ENCODE measurements around the gene ATP6V0E2. TPM values are rescaled to one million over a fixed set of nuclear protein-coding genes. Genes with fewer than 3 reads are reported as not detected.

Gene ATP6V0E2
- total and polyA plus RNA-seq, 12 donors = 27.5 to 119 (median 88.4) TPM

DNA sequence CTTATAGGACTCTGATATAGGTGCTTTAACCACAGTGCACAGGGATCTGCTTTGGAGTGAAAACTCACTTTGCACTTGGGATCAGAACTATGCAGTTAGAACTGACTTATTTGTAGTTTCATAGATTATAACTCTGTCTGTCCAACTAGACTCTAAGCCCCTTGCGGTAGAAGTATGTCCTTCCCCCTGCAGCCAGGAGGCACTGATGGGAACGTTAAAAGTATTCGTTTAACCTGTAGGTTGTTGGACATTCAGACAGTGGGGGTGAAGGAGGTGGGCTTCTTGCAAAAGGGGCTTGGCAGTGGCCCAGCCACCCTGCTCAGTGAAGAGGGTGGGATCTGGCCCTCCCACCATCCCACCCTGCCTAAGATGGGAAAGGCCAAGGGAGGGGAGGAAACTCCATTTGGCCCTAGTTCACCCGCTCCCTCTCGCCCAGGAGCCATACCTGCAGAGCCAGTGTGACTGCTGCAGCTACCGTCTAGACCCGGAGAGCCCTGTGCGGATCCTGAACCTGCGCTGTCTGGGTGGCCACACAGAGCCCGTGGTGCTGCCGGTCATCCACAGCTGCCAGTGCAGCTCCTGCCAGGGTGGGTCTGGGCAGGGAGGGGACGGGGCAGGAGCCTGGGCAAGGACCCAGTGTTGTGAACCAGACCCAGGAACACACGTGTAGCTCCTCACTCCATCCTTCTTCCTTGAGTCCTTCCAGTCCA is 41.3 kb upstream of the ATP6V0E2 start:
- H3K4me3 ChIP-seq = no peak overlapping the region
- 73 to 76% methylated on average over 13 of the region's 13 CpGs for WGBS, 2 donors
- no peak overlapping the region for H3K27ac ChIP-seq
- H3K9me3 ChIP-seq = no peaks in the 10 kb centered on the region
- TF ChIP-seq, protein P1, sequence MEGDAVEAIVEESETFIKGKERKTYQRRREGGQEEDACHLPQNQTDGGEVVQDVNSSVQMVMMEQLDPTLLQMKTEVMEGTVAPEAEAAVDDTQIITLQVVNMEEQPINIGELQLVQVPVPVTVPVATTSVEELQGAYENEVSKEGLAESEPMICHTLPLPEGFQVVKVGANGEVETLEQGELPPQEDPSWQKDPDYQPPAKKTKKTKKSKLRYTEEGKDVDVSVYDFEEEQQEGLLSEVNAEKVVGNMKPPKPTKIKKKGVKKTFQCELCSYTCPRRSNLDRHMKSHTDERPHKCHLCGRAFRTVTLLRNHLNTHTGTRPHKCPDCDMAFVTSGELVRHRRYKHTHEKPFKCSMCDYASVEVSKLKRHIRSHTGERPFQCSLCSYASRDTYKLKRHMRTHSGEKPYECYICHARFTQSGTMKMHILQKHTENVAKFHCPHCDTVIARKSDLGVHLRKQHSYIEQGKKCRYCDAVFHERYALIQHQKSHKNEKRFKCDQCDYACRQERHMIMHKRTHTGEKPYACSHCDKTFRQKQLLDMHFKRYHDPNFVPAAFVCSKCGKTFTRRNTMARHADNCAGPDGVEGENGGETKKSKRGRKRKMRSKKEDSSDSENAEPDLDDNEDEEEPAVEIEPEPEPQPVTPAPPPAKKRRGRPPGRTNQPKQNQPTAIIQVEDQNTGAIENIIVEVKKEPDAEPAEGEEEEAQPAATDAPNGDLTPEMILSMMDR (IDR thresholded peaks at IDR 0.05) = no peak
- no peaks in the 10 kb centered on the region for H3K36me3 ChIP-seq
- H3K4me1 ChIP-seq = peaks cover 0 to 1% (median 0%) of the 10 kb centered on the region in 9 donors
- no peak for DNase-seq
- no peak for ATAC-seq
- intact Hi-C loops (cut with DNase I) = loop anchor here in 1 of 10 donors (10.0 kb wide), 1 partner anchor 118 kb away; a partner anchor contains a TSS
- peaks cover 0 to 16% (median 2%) of the 10 kb centered on the region in 7 donors for H3K27me3 ChIP-seq

DNA sequence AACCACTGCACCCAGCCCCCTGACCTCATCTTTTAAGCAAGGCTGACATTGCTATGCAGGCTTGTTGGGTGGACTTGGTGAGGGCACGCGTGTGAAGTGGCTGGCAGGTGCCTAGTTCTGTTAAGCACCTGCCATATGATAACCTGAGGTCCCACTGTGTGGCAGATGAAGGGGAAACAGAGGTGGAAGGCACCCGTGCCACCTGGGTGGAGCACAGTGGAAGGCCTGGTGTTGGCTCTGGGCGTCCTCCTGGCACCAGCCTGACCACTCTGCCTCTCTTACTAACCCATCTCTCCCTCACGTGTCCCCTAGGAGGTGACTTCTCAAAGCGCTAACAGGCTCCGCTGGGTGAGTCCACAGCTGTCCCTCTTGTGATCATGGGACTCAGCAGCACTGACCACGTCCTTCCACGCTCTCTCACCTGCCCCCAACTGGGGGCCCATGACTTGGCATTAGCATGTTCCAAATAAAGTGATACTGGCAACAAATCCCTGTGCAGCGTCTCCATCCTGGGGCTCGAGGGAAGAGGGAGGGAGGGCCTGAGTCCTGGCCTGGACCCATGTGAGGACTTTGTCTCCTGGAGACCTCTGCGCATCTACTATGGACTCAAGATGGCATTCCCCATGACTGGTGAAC is 40.2 kb upstream of the ATP6V0E2 start:
- ATAC-seq (no peak), DNase-seq (no peak)
- H3K36me3 ChIP-seq = no peaks in the 10 kb centered on the region
- intact Hi-C loops (cut with DNase I) = loop anchor here in 1 of 10 donors (10.0 kb wide), 1 partner anchor 119 kb away; a partner anchor contains a TSS
- H3K27me3 ChIP-seq = peaks cover 0 to 16% (median 2%) of the 10 kb centered on the region in 7 donors
- WGBS, 2 donors = 86 to 88% methylated on average over 12 of the region's 12 CpGs
- H3K4me3 ChIP-seq = no peak overlapping the region
- no peaks in the 10 kb centered on the region for H3K9me3 ChIP-seq
- TF ChIP-seq, protein P1 (IDR thresholded peaks at IDR 0.05) = no peak
- H3K27ac ChIP-seq = no peak overlapping the region
- peaks cover 0 to 7% (median 3%) of the 10 kb centered on the region in 9 donors for H3K4me1 ChIP-seq

DNA sequence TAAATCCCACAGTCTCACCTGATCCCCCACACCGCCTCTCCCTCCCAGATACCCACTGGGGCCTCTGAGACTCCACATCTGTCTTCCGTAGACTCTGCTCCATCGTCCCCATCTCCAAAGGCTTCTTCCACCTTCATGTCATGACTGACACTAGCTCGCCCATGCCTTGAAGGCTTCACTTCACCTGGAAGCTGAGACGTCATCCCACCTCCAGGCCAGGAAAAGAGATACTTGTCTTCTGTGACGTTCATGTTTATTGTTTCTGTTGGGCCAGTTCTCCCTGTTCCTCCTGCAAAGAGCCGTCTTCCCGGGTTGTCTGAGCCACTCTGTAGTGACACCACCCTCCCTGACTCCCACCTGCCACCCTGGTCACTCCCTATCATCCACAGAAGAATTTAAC is 39.2 kb upstream of the ATP6V0E2 start:
- Histone ChIP-seq H3K9me3 (no peaks in the 10 kb centered on the region), H3K27ac (no peak overlapping the region), H3K36me3 (no peaks in the 10 kb centered on the region), H3K4me1 (peaks cover 0 to 16% (median 13%) of the 10 kb centered on the region in 9 donors), H3K4me3 (no peak overlapping the region), H3K27me3 (peaks cover 0 to 16% (median 2%) of the 10 kb centered on the region in 7 donors)
- no peak for ATAC-seq
- intact Hi-C loops (cut with DNase I) = loop anchor here in 1 of 10 donors (10.0 kb wide), 1 partner anchor 120 kb away; a partner anchor contains a TSS
- DNase-seq = no peak
- 88 to 92% methylated on average over 8 of the region's 8 CpGs for WGBS, 2 donors
- TF ChIP-seq, protein P1 (IDR thresholded peaks at IDR 0.05) = no peak

DNA sequence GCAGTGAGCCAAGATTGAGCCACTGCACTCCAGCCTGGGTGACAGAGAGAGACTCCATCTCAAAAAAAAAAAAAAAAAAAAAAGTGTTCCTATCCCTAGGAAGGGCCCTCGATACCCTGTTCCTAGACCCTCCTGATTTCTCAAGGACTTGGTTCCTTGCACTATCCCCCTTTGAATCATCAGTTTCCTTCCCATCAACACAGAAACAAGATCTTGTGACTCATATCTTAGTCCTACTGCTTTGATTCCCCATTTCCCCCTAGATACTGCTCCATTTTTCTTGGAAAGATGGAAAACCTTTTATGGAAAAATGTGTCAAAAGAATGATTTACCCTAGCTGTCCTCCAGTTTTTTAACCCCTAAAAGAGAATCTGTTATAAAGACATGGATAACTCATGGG is 37.3 kb upstream of the ATP6V0E2 start:
- Histone ChIP-seq H3K4me3 (no peak overlapping the region), H3K27ac (no peak overlapping the region), H3K4me1 (peaks cover 0 to 20% (median 15%) of the 10 kb centered on the region in 9 donors), H3K27me3 (peaks cover 0 to 11% (median 2%) of the 10 kb centered on the region in 7 donors), H3K9me3 (no peaks in the 10 kb centered on the region), H3K36me3 (no peaks in the 10 kb centered on the region)
- TF ChIP-seq, protein P1 (IDR thresholded peaks at IDR 0.05) = no peak
- 44 to 96% methylated on average over 1 of the region's 1 CpG for WGBS, 2 donors
- intact Hi-C loops (cut with DNase I) = loop anchor here in 2 of 10 donors (5.0 to 10.0 kb wide), 2 partner anchors 36 to 122 kb away; partner anchors contain the start of gene ATP6V0E2 (in 1 of the 2)
- ATAC-seq (no peak), DNase-seq (no peak)
